Uterus (tissue), 2 donors: ENCODE data around the gene SYTL5.

ENCODE experiments used
- POLR2A ChIP-seq, 2 donors: fragments of 450-650 bp; IDR thresholded peaks; one replicate each; pipeline ENCODE4 v1.6.1; 2016; ENCODE audit warnings: antibody characterized with exemption in 2 of 2, mild to moderate bottlenecking in 1 of 2, moderate library complexity in 1 of 2
- TF ChIP-seq, protein P1 (sequence below), 4 experiments: fragments of 200-600 bp in 2 of 4; fragments of 450-650 bp in 2 of 4; sonication (generic) in 2 of 4; IDR thresholded peaks; one replicate each; pipeline ENCODE4 v1.5.1; 2016 to 2019; ENCODE audit warnings: antibody characterized with exemption in 4 of 4, mild to moderate bottlenecking in 2 of 4, moderate library complexity in 1 of 4

DNA sequence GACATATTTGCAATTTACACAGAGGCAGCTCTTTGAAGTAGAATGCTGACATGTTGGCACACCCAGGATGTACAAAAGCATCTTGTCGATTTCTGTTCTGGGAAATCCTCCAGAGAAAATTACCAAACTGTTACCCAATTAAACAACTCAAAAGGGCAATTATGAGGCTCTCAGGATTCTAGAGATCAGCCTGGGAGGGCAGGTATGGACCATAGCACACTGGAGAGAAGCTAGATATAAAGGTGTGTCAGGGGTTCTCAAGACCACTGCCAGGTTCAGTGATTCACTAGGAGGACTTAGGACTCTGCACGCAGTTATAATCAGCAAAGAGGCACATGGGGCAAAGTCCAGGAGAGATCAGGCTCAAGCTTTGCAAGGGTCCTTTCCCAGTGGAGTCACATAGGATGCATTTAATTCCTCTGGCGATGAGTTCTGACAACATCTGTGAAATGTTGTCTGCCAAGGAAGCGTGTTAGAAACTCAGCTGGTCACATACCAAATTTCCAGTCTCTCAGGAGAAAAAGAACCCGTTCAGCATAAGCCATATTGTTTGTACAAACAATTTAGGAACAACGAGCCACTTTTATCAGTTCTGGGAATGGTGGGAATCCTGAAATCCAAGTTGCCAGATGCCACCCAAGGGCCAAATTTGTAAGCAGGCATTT, 100.8 kb downstream of the SYTL5 start:
- TF ChIP-seq, protein P1, sequence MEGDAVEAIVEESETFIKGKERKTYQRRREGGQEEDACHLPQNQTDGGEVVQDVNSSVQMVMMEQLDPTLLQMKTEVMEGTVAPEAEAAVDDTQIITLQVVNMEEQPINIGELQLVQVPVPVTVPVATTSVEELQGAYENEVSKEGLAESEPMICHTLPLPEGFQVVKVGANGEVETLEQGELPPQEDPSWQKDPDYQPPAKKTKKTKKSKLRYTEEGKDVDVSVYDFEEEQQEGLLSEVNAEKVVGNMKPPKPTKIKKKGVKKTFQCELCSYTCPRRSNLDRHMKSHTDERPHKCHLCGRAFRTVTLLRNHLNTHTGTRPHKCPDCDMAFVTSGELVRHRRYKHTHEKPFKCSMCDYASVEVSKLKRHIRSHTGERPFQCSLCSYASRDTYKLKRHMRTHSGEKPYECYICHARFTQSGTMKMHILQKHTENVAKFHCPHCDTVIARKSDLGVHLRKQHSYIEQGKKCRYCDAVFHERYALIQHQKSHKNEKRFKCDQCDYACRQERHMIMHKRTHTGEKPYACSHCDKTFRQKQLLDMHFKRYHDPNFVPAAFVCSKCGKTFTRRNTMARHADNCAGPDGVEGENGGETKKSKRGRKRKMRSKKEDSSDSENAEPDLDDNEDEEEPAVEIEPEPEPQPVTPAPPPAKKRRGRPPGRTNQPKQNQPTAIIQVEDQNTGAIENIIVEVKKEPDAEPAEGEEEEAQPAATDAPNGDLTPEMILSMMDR (IDR thresholded peaks at IDR 0.05), result no peak
- no peak for TF ChIP-seq POLR2A (IDR thresholded peaks at IDR 0.05)
